Kidney capillary endothelial cell (primary cell): ENCODE measurements around the gene WDR5.

Experiments used
- DNase-seq: peaks from one replicate; pipeline ENCODE4 v3.0.0-alpha.2; 2018; ENCODE audit warnings: low spot score

Gene WDR5

GRCh38 chr9:134189470-134190231 lies 53.8 kb downstream of the WDR5 start:
- no peak for DNase-seq

- DNase-seq, result no peak
Observed at GRCh38 chr9:134190232-134191121, 54.6 kb downstream of the WDR5 start.

- DNase-seq, result no peak
Observed at GRCh38 chr9:134191455-134192209, 55.8 kb downstream of the WDR5 start.

DNA sequence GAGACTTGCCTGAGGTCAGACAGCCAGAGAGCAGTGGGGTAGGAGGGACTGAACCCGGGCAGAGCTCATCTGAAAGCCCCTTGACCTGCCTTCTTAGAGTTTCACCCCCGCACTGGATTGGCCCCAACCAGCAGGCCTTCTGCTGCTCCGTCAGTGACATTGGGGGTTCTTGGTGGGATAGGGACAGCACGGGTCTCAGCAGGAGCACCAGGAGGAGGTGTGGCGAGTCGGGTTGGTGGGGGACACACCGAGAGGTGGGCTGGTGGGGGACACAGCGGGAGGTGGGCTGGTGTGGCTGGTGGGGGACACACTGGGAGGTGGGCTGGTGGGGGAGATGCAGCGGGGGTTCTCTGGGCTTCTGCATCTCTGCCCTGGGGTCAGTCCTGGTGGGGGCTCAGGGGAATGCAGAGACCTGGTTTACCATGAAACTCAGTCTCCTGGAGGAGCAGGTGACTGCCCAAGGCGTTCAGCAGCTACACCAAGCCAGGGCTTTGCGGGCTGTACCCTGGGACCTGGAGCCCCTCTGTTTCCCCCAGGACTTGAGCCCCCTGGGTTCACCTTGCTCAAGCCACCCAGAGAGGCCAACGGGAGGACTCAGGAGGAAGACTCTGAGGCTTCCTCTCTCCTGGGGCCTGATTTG lies 56.5 kb downstream of the WDR5 start:
- no peak for DNase-seq

DNA sequence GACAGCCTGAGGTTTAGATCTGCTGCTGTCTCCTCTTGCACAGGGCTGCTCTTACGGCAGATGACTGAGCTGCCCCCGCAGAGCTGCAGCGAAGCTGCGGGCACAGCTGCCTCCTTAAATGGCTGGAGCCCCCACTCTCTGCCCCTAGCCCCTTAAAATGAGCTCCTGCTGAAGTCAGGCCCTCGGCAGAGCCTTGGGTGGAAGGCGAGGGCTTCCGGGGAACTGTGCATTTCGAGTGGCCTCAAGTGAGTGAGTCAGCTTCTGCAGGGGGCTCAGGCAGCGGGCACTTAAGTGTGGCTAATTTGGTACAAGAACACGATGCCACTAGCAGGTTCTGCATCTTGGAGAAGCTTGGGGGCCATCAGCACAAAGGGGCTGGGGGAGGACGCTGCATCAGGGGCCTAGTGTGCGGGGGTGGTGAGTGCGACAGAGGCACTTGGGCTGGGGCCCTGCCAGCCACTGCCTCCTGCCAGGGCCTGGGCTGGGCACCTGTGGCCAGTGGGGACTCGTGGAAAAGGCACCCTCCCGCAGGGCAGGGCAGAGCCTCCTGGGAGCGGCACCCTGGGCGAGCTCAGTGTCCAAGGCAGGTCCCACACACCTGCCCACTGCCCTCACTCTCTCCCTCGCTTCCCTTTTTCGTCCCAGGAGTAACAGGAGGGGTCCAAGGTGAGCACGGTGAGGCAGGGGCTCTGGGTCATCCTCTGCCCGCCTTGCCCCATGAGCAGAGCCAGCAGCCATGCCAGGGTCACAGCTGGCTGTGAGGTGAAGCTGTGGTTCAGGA lies 57.3 kb downstream of the WDR5 start:
- no peak for DNase-seq

DNA sequence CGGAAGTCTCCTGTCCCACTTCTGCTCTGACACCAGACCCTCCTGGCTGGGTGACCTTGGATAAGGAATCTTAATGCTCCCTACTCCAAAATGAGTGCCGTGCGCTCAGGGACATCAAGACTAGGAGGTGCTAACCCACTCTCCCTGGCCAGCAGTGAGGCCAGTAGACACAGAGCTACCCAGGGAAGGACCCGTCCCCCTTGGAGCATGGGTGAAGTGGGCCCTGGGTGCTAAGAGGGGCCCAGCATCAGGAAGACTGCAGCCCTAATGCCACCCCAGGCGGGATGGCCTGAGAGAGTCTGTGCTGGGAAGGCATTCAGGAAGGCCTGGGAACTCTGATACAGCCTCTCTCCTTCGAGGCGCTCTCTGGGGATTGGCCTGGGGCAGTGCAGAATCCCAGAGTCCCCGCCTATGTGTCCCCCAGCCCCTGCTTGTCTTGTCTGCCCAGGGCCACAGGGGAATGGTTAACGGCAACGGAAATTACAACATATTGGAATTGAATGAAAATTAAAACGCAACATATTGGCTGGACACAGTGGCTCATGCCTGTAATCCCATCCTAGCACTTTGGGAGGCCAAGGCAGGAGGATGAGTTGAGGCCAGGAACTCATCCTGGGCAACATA lies 58.1 kb downstream of the WDR5 start:
- no peak for DNase-seq

DNA sequence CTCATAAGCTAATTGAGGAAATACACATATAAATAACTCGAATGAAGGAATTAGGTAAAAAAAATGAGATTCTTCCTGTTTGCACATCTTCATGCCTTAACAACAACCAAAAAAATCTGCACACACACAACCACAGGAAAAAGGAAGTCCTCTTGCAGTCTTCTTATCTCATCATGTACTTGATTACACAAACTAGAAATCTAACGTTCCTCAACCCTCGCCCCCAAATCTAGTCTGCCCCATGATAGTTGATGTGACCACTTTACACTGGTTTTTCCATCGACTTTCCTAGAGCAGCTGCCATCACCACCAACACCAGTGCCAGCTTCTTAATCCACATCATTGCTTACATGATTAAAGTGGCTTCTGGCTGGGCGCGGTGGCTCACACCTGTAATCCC lies 59.7 kb downstream of the WDR5 start:
- no peak for DNase-seq

GRCh38 chr9:134196911-134197310 lies 61.0 kb downstream of the WDR5 start:
- no peak for DNase-seq

GRCh38 chr9:134198791-134199190 lies 62.9 kb downstream of the WDR5 start:
- no peak for DNase-seq

DNA sequence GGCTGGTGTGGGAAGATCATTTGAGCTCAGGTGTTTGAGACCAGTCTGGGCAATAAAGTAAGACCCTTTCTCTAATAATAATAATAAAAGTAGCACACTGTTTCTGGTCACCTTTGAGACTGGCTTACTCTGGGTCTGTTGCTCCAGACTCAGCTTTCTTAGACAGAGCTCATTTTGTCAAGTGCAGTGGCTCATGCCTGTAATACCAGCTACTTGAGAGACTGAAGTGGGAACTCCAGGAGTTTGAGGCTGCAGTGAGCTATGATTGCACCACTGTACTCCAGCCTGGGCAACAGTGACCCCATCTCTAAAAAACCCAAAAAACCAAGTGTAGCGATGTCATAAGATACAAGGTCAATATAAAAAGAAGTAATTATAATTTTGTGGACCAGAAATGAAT lies 64.8 kb downstream of the WDR5 start:
- DNase-seq, result no peak

DNA sequence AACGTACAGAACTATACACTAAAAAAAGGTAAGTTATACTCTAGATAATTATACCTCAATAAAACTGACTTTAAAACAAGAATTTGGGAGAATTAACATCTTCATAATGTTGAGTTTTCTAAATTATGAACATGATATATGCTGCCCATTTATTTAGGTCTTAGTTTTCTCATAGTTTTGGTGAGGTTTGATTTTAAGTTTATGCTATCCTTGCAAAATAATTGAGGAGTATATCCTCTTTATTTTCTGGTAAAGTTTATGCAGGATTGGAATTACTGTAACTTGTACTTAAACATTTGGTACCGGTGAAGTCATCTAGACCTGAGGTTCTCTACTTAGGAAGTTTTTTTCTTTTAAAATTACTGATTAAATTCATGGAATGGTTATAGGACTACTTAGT lies 67.3 kb downstream of the WDR5 start:
- no peak for DNase-seq

- no peak for DNase-seq
Observed at GRCh38 chr9:134204041-134204440, 68.2 kb downstream of the WDR5 start.

- no peak for DNase-seq
Observed at GRCh38 chr9:134204991-134205578, 69.2 kb downstream of the WDR5 start.

GRCh38 chr9:134205672-134206310 lies 69.9 kb downstream of the WDR5 start:
- DNase-seq, result peak; percentile 94

DNA sequence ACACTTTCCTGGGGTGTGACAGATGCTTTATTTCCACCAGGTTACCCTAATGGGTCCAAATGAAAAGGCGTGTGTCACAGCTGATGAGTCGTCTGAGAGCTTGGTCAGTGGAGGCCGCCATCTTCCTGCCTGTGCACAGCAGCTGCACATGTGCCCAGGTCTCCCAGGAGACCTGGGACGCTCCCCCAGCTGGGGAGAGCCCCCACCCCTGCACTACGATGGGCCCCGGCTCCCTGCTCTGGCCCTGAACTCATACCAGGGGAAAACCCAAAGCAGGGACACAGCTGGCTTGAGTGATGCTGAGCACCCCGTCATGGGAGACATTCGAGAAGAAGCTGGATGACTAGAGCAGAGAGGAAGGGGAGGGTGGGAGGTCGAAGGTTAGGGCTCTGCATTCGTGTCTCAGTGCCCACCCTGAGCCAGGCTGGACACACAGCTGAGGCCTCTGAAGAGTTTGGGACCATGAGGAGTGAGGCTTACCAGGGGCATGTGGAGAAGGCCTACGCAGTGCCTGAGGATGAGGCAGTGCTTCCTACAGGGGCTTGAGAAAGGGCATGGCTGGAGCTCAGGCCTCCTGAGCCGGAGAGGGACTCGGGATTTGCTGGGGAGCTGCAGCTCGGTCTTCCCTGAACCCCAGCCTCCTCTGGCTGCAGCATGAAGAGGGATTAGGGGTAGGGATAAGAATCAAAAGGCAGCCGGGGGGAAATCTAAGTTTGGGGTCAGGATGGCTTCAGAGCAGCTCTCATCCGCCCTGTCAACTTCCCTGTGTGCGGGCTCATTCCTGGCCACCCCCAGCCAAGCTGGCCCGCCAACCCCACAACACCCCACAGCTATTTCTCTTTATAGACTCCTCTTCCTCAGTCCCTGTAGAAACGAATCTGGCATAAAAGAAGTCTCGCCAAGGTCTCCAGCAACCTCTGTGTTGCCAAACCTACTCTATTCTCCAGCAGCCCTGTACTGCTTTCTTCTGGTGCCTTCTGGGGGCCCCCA lies 70.7 kb downstream of the WDR5 start:
- DNase-seq, result no peak

DNA sequence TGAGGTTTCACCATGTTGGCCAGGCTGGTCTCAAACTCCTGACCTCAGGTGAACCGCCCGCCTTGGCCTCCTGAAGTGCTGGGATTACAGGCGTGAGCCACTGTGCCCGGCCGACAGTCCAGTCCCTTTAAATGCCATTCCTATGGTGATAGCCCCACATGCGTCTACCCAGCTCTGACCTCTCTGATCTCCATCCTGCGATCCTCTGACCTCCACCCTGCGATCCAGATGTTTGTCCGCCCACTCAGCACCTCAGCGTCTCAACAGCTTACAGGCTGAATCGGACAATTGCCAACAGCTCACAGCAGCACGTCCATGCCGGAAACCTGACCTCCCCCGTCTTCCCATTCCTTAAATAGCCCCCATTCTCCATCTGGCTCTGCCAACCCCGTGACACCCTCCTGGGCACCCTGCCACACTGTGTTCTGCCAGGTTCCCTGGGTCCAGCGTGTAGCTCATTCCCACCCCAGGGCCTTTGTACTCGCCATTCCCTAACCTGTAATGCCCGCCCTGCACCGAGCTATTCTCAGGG lies 72.5 kb downstream of the WDR5 start:
- DNase-seq, result no peak

- no peak for DNase-seq
Observed at GRCh38 chr9:134208981-134209725, 73.3 kb downstream of the WDR5 start.
